Stimulated activated CD4-positive, alpha-beta T cell treated with anti-CD3 and anti-CD28 coated beads, Interleukin-2, amount 100 ng/mL, for 24 hours (primary cell): Measurements from ENCODE around the gene FOXE1.

Experiments used
- DNase-seq, 2 donors: peaks; one replicate each; pipeline ENCODE4 v3.0.0-alpha.2; 2020

FOXE1 gene

DNA sequence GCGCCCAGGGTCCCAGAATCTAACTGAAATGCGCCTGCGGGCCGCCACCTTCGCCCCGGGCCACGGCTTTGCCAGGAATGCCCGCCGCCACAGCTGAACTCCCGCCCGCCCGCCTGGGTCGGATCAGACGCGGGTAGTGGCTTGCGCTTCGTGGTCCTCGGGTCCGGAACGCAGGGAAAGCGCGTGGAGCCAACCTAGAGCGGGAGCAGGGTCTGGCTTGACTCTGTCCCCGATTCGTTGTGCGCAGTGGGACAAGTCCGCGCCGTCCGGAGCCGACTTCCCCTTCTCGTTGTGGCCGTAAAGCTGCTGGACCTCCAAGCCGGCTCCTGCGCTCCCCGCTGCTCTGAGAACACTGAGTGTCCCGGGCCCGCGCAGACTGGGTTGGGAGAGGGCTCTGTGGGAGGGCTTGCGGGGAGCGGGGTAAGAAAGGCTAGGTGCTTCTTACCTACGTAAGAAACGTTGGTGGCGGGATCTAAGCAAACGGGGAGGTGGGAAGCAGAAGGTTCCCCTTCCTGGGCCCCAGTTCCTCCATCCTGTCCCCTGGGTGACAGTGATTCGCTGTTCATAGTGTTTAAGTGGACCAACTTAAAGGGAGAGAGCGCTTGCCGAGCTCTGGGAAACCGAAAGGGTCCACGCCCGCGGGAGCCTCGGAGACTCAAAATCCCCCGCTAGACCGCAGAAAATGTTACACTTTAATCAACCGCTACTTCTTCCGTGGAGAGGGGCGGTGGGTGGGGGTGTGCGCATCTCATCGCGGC is 4.4 kb upstream of the FOXE1 start:
- peak in 1 of 2 donors; percentile 40 for DNase-seq

DNA sequence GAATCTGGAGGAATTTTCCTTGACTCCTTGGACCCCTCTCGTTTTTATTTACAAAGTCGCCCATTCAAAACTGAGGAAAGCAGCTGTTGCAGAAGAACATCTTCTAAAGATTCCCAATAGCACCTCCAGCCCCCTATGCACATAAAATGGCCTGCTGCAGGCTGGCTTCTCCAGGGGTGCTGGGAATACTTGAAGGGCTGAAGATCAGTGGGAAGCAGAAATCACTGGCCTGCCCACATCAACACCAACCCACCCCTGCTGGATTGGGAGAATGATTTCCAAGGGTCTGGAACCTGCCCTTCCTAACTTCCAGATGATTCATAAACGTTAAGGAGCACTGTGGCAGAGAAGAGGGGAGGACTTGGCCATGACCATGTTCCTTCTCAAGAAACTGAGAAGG is 3.0 kb upstream of the FOXE1 start:
- DNase-seq, result no peak

DNA sequence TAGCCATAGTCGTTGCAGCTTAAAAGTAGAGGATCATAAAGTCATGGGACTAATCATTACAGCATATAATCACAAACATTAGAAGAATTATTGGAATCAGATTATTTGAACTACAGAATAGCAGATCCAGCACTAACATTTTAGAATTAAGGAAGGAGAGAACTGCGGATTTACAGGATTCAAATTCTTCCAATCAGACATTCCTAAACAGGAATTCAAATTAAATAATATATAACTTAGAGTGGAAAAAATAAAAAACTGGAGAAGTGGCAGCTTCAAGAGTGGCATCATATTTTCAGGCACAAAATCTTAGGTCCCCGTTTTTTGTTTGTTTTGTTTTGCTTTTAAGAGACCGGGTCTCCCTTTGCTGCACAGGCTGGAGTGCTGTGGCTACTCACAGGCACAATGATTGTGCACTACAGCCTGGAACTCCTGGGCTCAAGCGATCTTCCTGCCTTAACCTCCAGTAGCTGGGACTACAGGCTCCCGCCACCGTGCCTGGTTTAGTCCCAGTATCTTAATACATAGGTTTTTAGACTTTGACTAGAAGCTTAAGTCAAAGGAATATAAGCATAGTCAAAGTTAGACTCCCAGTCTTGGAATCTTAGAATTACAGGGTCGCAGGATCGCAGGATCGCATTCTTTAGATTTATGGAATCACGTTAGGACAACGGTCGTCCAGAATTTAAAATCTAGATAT is 2.1 kb upstream of the FOXE1 start:
- no peak for DNase-seq

DNA sequence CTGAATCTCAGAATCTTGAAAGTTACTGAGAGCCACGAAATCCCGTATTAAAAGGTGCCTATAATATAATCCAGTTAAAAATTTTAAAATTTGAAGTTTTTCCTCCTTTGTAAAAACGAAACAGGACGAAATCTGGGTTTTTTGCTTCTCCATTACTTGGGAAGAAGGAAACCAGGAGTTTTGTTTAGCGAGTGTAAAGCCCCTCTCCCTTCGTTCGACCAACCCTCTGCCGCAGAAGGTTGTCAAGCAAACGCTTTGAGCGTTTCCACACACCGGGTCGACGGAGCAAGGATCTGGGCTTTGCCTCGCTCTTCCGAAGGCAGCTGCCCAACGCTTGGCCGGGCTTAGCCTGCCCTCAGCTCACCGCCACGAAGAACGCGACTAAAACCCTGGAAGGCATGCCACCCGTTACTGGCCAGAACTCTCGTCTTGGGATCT is 1.6 kb upstream of the FOXE1 start:
- no peak for DNase-seq

GRCh38 chr9:97852001-97852398 is 1.0 kb upstream of the FOXE1 start:
- DNase-seq, result no peak

DNA sequence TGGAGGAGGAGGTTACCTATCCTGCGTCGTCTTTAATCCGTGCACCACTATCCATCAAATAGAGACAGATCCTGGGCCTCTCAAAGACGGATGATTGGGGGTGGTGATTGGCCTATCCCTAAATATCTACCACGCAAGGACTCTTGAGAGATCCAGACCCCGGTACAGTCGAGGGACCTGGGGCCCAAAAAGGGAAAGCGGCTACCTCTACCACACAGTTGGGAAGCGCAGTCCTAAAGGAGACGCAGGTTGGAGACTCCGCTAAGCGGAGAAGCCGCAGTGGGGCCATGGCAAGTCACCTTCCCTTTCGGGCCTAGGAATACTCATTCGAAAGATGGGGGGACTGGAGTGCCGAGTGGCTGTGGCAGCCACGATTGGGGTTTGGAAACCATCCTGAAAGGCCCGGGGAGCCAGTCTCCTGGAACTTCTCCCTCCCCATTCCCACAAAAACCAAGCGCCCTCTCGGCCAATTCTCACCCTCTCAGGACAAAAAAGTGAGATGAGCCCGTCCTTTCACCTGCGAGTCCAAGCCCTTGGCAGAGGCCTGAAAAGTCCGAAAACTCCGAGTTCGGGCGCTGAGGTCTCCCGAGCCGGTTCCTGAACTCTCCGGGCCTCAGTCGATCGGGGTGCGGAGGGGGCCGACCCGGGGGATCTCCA is 499 bp upstream of the FOXE1 start:
- DNase-seq, result no peak

GRCh38 chr9:97853844-97854695 is 1.0 kb downstream of the FOXE1 start:
- peak; percentile 57 to 73 for DNase-seq

DNA sequence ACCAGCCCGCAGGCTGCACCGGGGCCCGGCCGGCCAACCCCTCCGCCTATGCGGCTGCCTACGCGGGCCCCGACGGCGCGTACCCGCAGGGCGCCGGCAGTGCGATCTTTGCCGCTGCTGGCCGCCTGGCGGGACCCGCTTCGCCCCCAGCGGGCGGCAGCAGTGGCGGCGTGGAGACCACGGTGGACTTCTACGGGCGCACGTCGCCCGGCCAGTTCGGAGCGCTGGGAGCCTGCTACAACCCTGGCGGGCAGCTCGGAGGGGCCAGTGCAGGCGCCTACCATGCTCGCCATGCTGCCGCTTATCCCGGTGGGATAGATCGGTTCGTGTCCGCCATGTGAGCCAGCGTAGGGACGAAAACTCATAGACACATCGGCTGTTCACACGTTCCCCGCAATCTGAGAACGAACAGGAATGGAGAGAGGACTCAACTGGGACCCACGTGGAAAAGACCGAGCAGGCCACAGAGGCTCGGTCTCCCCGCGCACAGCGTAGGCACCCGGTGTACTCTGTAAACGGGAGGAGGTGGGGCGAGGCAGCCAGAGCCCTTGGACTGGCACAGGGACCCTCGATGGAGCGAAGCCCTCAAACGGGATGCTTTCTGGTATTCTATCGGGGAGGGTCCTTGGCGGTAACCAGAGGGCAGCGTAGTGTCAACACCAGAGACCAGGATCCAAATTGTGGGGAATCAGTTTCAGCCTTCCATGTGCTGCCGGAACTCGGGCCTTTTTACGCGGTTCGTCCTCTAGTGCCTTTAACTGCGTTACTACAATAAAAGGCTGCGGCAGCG is 1.9 kb downstream of the FOXE1 start:
- DNase-seq, result no peak

GRCh38 chr9:97855486-97855875 is 2.5 kb downstream of the FOXE1 start:
- no peak for DNase-seq

DNA sequence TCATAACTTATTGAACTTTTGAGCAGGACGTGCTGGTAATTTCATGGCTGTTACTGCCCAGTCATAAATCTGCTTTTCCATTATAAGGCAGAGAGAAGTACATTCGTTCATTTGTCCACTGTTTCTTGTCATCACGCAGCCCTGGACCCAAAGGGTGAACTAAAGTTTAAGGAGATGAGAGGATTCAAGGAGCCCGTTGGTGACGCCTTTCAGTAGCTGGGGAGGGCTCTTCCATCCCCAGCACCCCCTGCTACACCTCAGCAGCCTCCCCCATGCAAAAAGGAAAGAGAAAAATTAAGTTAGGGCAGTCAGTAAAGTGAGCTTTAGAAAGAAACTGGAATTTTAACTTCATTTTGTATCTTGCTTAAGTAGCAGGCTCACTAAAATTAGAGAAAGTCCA is 2.9 kb downstream of the FOXE1 start:
- DNase-seq, result no peak

GRCh38 chr9:97856857-97857605 is 4.0 kb downstream of the FOXE1 start:
- DNase-seq, result no peak

GRCh38 chr9:97857606-97858392 is 4.8 kb downstream of the FOXE1 start:
- DNase-seq, result peak in 1 of 2 donors; percentile 27

DNA sequence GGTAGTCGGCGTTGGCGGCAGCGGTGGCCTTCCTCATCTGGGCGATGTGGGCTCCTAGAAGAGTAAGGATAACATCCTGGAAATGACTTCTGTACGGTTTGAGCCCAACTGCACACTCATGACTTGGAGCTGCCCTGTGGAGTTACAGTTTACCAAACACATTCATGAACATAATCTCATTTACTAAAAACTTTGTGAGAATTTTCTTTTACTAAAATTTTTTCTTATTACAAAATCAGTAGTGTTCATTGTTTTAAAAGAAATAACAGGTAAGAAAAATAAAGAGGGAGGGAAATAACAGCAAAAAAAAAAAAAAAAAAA is 5.3 kb downstream of the FOXE1 start:
- DNase-seq, result no peak

DNA sequence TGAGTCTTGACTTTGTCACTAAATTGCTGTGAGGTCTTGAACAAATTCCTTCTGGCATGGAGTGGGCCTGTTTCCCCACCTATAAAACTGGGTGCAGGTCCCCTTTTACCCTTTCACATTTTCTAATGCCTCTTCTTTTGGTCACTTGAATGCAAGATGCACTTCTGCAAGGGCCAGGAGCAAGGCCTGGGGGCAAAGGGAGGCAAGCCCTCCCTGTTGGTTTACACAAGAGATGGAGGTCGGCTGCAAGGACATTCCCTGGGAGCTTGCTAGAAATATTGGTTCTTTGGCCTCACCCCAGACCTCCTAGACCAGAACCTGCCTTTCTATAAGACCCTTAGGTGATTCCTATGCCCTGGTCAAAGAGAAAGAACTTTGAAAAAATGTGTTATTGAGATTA is 5.8 kb downstream of the FOXE1 start:
- no peak for DNase-seq

GRCh38 chr9:97859346-97859745 is 6.3 kb downstream of the FOXE1 start:
- DNase-seq, result no peak

- DNase-seq, result no peak
These were observed 7.6 kb downstream of the FOXE1 start for GRCh38 chr9:97860451-97861147.

DNA sequence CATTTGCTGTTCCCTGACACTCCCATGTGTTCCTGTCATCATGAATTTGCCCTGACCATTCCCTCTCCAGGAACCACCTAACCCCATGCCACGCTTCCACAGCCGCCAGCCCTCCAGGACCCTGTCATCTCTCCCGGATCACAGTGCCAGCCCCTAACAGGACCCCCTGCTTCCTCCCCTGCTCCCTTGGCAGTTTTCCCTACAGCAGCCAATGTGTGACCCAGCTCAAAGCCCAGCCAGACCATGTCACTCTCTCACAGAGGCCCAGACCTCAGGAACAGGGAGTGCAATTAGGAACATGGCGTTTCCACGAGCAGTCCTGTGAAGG is 8.1 kb downstream of the FOXE1 start:
- no peak for DNase-seq

DNA sequence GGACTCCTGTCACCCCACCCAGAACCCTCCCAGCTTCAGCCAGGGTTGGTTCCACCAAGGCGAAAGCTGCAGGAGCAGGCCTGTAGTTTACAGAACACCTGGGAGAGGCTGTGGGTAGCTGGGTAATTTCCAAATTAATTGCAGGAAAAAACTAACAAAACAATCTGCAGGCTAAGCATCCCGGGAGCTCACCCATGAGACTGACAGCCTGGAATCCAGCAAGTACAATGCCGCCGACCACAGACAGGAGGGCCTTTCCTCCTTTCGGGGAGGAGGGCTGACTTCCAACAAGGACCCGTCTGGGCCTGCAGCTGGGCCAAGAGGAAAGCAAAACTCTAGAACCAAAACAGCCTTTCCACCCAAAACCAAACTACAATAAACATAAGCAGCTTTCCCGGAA is 10.3 kb downstream of the FOXE1 start:
- no peak for DNase-seq

DNA sequence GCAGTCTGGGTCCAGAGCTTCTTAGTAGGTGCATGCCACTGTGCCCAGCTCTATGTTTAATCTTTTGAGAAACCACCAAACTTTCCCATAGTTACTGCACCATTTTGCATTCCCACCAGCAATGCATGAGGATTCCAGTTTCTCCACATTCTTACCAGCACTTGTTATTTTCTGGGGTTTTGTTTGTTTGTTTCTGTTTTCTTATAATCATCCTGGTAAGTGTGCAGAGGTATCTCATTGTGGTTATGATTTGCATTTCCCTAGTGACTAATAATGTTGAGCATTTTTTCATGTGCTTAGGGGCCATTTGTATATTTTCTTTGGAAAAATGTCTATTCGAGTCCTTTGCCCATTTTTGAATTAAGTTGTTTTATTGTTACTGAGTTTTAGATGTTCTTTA is 11.4 kb downstream of the FOXE1 start:
- DNase-seq, result no peak

GRCh38 chr9:97866300-97866699 is 13.3 kb downstream of the FOXE1 start:
- DNase-seq, result no peak
